T-helper 1 cell treated with Interleukin-12 subunit alpha and Interleukin-12 subunit beta and Interleukin-4 antibody, amounts not matched to agents 30 μg/mL and 1 μg/mL, for 36 hours (primary cell): ENCODE results near the gene HES3.
A peak's percentile ranks its signal among the peaks of the same experiment; 100 is the strongest.

Experiments
- H3K27ac Mint-ChIP-seq: one replicate; pipeline ENCODE4 v1.8.0; 2021; ENCODE audit warnings: mild to moderate bottlenecking, mixed read lengths
- H3K27me3 Mint-ChIP-seq: one replicate; pipeline ENCODE4 v1.8.0; 2021; ENCODE audit warnings: low read depth, mixed read lengths
- H3K36me3 Mint-ChIP-seq: one replicate; pipeline ENCODE4 v1.8.0; 2021; ENCODE audit warnings: low read depth, mixed read lengths
- H3K4me1 Mint-ChIP-seq: one replicate; pipeline ENCODE4 v1.8.0; 2021; ENCODE audit warnings: low read depth, mixed read lengths
- H3K4me3 Mint-ChIP-seq: one replicate; pipeline ENCODE4 v1.8.0; 2021; ENCODE audit warnings: mild to moderate bottlenecking, moderate library complexity, mixed read lengths
- H3K9me3 Mint-ChIP-seq: one replicate; pipeline ENCODE4 v1.8.0; 2021; ENCODE audit warnings: mixed read lengths

HES3 gene

GRCh38 chr1:6246497-6247467 lies 2.8 kb downstream of the HES3 start:
- no peaks in the 10 kb centered on the region for H3K9me3 Mint-ChIP-seq
- no peaks in the 10 kb centered on the region for H3K36me3 Mint-ChIP-seq
- peaks cover 3% of the 10 kb centered on the region for H3K4me1 Mint-ChIP-seq
- H3K27me3 Mint-ChIP-seq: peaks cover 60% of the 10 kb centered on the region
- peak overlapping the region; percentile 61 for H3K27ac Mint-ChIP-seq
- peak overlapping the region; percentile 67 for H3K4me3 Mint-ChIP-seq

- Mint-ChIP-seq H3K27ac (no peak overlapping the region), H3K9me3 (no peaks in the 10 kb centered on the region), H3K36me3 (no peaks in the 10 kb centered on the region), H3K27me3 (peaks cover 63% of the 10 kb centered on the region), H3K4me1 (peaks cover 3% of the 10 kb centered on the region), H3K4me3 (no peak overlapping the region)
Observed at GRCh38 chr1:6247651-6248050, 3.7 kb downstream of the HES3 start.

GRCh38 chr1:6248161-6248776 lies 4.3 kb downstream of the HES3 start:
- Mint-ChIP-seq H3K4me3 (no peak overlapping the region), H3K27me3 (peaks cover 62% of the 10 kb centered on the region), H3K36me3 (no peaks in the 10 kb centered on the region), H3K9me3 (no peaks in the 10 kb centered on the region), H3K27ac (no peak overlapping the region), H3K4me1 (peaks cover 3% of the 10 kb centered on the region)

GRCh38 chr1:6248932-6249738 lies 5.2 kb downstream of the HES3 start:
- no peaks in the 10 kb centered on the region for H3K36me3 Mint-ChIP-seq
- H3K27me3 Mint-ChIP-seq: peaks cover 54% of the 10 kb centered on the region
- no peak overlapping the region for H3K4me3 Mint-ChIP-seq
- H3K4me1 Mint-ChIP-seq: peaks cover 3% of the 10 kb centered on the region
- no peak overlapping the region for H3K27ac Mint-ChIP-seq
- no peaks in the 10 kb centered on the region for H3K9me3 Mint-ChIP-seq

GRCh38 chr1:6249739-6250689 lies 6.0 kb downstream of the HES3 start:
- no peaks in the 10 kb centered on the region for H3K9me3 Mint-ChIP-seq
- H3K36me3 Mint-ChIP-seq: no peaks in the 10 kb centered on the region
- peaks cover 3% of the 10 kb centered on the region for H3K4me1 Mint-ChIP-seq
- no peak overlapping the region for H3K4me3 Mint-ChIP-seq
- no peak overlapping the region for H3K27ac Mint-ChIP-seq
- peaks cover 48% of the 10 kb centered on the region for H3K27me3 Mint-ChIP-seq

- Mint-ChIP-seq H3K27me3 (peaks cover 47% of the 10 kb centered on the region), H3K36me3 (no peaks in the 10 kb centered on the region), H3K4me3 (no peak overlapping the region), H3K9me3 (no peaks in the 10 kb centered on the region), H3K27ac (no peak overlapping the region), H3K4me1 (peaks cover 3% of the 10 kb centered on the region)
Observed at GRCh38 chr1:6251233-6251632, 7.3 kb downstream of the HES3 start.

DNA sequence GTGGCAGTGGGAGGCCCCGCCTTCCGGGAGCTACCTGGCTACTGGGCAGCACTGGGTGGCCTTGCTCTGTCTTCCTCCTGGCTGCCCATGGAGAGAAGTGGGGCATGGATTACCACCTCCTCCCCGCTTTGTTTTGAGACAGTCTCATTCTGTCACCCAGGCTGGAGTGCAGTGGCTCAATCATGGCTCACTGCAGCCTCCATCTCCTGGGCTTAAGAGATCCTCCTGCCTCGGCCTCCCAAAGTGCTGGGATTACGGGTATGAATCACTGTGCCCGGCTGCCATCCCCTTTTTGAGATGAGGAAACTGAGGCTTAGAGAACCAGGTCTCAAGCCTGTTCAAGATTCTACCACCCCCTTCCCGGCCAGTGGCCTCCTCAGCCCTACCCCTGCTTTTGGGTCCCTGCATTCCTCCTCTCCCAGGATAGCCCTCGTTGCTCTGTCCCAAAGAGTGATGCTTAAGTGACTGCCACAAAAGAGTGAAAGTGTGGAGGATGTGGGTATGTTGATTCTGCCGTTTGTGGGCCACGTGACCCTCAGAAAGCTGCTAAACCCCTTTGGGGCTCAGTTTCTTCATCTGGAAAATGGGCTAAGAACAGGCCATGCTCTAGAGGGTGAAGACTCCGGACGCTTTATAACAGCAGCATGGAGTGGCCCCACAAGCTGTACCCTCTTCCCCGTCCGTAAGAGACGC lies 7.8 kb downstream of the HES3 start:
- Mint-ChIP-seq H3K36me3 (no peaks in the 10 kb centered on the region), H3K4me1 (no peaks in the 10 kb centered on the region), H3K9me3 (no peaks in the 10 kb centered on the region), H3K27ac (no peak overlapping the region), H3K27me3 (peaks cover 41% of the 10 kb centered on the region), H3K4me3 (no peak overlapping the region)

DNA sequence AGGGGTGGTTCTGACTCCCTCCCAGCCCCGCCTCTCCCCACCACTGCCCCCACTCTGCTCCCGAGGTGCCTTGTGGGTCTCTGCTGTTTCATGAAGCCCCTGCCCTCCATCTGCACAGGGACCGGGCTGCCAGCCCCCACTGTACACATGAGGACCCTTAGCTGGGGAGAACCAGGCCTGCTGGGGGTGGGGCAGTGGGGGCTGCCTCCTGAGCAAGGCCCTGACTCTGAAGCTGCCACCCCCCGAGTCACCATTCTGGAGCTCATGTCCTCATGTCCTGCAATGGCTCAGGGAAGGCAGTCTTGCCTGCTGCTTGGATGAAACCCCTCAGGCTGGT lies 8.4 kb downstream of the HES3 start:
- H3K9me3 Mint-ChIP-seq: no peaks in the 10 kb centered on the region
- peaks cover 36% of the 10 kb centered on the region for H3K27me3 Mint-ChIP-seq
- no peak overlapping the region for H3K27ac Mint-ChIP-seq
- H3K4me3 Mint-ChIP-seq: no peak overlapping the region
- no peaks in the 10 kb centered on the region for H3K36me3 Mint-ChIP-seq
- H3K4me1 Mint-ChIP-seq: no peaks in the 10 kb centered on the region

DNA sequence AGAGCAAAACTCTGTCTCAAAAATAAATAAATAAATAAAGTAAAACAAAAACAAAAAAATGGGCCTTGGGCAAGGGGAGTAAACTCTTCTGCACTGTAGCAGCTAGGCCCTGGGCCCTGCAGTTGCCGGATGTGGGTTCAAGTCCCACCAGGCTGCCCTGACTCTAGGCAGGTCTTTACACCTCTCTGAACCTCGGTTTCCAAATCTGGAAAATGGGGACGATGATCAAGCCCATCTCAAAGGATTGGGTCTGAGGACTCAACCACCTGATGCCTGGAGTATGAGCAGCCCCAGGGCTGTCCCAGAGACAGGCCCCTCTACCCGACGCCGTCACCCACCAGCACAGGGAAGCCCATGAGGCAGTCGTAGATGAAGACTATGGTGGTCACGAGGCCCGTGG lies 9.4 kb downstream of the HES3 start:
- no peak overlapping the region for H3K27ac Mint-ChIP-seq
- H3K9me3 Mint-ChIP-seq: no peaks in the 10 kb centered on the region
- H3K36me3 Mint-ChIP-seq: no peaks in the 10 kb centered on the region
- H3K4me3 Mint-ChIP-seq: no peak overlapping the region
- peaks cover 30% of the 10 kb centered on the region for H3K27me3 Mint-ChIP-seq
- H3K4me1 Mint-ChIP-seq: no peaks in the 10 kb centered on the region

DNA sequence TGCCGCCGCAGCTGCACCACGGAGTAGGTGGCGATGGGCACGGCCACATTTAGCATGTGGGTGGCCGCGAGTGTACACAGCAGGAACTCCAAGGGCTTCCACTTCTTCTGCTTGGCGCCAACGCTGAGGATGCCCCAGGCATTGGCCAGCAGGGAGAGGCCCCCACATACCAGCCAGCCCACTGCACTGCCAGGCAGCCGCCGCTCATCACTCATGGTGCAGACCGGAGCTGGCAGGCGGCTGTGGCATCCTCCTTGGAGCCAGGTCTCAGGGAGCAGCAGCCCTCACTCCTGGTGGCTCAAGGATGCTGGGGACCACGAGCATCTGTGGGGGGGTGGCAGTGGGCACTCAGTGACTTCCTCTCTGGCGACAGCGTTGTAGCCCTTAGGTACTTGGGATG lies 10.7 kb downstream of the HES3 start:
- Mint-ChIP-seq H3K27me3 (peaks cover 36% of the 10 kb centered on the region), H3K36me3 (no peaks in the 10 kb centered on the region), H3K9me3 (no peaks in the 10 kb centered on the region), H3K4me3 (no peak overlapping the region), H3K27ac (no peak overlapping the region), H3K4me1 (peaks cover 5% of the 10 kb centered on the region)

DNA sequence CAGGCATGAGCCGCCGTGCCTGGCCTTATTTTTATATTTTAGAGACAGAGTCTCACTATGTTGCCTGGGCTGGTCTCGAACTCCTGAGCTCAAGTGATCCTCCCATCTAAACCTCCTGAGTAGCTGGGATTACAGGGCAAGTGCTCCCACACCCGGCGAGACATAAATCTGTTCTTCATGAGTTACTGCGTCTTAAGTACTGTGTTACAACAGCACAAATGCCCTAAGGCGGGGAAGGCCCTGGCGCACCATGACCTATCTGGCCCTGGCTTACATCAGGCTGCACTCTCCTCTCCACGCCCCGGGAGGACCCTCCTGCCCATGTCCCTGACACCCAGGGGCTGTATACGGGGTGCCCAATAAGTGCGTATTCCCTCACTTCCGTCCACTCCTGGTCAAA lies 12.7 kb downstream of the HES3 start:
- Mint-ChIP-seq H3K4me1 (peaks cover 5% of the 10 kb centered on the region), H3K27me3 (peaks cover 29% of the 10 kb centered on the region), H3K4me3 (no peak overlapping the region), H3K27ac (no peak overlapping the region), H3K9me3 (no peaks in the 10 kb centered on the region), H3K36me3 (no peaks in the 10 kb centered on the region)

DNA sequence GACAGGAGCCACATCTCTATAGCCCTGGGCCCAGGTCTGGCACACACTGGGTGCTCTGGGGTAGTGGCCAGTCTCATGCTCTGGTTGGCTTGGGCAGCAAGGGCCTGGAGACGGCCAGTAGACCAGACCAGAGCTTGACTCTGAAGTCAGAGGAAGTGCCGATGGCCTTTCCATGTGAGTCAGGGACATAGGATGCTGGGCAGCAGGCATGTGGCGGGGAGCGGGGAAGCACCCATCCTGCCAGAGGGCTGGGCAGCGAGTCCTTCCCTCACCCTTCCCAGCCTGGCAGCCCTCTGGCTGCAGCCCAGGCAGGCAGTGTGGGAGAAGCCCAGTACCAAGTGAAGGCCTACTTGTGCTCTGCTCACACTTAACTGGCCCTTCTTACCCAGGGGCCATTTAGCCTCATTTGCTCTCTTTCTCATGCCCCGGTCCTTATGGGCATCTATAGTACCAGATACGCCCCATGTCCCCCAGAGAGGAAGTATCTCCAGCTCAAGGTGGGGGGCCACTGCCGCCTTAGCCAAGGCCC lies 13.6 kb downstream of the HES3 start:
- H3K4me1 Mint-ChIP-seq: peaks cover 7% of the 10 kb centered on the region
- H3K4me3 Mint-ChIP-seq: no peak overlapping the region
- H3K27me3 Mint-ChIP-seq: peaks cover 31% of the 10 kb centered on the region
- no peaks in the 10 kb centered on the region for H3K9me3 Mint-ChIP-seq
- H3K36me3 Mint-ChIP-seq: no peaks in the 10 kb centered on the region
- H3K27ac Mint-ChIP-seq: no peak overlapping the region

DNA sequence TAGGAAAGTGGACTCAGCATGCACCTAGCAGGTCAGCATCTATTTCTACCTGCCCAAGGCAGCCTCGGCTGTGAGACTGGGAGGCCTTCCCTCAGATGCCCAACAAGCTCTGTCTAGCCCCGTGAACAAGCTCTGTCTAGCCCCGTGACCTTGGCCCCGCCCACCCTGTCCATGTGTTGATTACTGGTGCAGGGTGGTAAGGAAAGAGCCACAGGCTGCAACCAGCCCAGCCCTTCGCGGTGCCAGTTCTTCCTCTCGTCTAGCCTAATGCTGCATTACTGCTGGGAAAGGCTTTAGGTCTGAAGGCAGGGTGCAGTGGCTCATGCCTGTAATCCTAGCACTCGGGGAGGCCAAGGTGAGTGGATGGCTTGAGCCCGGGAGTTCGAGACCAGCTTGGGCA lies 14.7 kb downstream of the HES3 start:
- Mint-ChIP-seq H3K4me1 (peaks cover 7% of the 10 kb centered on the region), H3K27ac (no peak overlapping the region), H3K9me3 (no peaks in the 10 kb centered on the region), H3K36me3 (no peaks in the 10 kb centered on the region), H3K27me3 (peaks cover 28% of the 10 kb centered on the region), H3K4me3 (peak overlapping the region; percentile 42)
